Measurements from ENCODE around the gene MAP3K5.

MAP3K5 gene

DNA sequence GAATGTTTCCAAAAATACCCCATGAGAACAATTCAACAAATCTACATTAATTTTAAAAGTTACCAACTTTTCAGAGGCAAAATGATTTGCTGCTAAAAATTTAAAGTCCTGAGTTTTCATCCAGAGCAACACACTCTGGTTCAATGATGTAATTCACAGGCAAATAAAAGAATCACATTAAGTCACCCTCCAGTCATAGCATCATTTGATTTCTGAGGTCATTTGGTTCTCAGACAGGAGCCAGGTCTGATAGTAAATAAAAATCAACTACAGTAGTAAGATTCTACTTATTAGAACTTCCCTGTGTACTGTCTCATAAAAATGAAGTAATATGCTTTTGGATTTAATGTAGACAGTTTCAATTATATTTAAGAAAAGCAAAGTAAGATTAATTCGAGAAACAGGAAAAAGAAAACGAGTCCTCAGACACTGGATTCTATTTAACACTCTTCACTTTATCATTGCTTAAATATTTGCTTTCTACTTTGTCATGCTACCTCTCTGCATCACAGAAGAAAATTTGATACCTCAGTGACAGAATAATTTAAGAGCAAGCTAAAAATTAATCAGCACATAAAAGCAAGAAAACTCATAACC lies 267.8 kb downstream of the MAP3K5 start:
- no peak for DNase-seq (ENCODE audit: low read depth in 2 of 2, low spot score in 1 of 2)

DNA sequence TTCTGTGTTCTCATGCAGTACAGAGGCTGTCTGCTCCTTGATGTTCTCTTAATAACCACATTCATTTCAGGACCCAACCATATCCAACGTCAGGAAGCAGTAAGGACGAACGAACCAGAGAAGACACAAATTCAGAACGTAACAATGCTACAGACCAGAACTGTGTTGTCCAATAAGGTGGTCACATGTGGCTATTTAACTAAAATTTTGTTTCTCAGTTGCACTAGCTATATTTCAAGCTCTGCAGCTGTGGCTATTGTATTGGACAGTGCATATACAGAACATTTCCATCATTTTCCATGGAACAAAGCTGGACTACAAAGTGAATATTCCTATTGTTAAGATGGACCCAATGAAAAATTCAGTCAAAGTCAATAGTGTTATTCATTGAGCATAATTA lies 269.1 kb downstream of the MAP3K5 start:
- no peak for DNase-seq (ENCODE audit: low read depth in 2 of 2, low spot score in 1 of 2)

DNA sequence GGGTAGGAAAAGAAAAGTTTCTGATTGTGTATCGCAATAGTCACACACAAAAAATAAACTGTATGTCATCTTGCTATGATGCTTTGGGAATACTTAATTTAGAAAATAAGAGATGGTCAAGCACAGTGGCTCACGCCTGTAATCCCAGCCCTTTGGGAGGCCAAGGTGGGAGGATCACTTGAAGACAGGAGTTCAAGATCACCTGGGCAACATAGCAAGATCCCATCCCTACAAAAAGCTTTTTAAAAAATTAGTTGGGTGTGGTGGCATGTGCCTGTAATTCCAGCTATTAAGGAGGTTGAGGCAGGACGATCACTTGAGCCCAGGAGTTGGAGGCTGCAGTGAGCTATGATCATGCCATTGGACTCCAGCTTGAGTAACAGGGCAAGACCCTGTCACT lies 269.6 kb downstream of the MAP3K5 start:
- no peak for DNase-seq (ENCODE audit: low read depth in 2 of 2, low spot score in 1 of 2)

DNA sequence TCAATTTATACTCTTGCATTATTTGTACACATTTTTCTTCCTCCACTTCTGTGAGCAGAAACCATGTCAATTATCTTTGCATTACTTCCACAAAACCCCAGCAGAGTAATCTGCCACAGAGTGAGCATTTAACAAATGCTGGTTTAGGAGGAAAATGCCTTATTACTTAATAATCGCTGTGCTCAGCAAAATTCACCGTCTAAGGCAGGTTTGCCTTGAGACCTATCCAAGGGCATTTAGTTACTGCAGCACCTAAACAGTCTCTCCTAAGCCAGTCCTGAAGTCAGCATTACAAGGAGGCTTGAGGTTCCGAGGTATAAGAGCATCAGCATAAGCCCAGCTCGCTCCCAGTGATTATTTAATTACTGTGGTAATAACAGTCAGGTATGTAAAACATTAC lies 270.4 kb downstream of the MAP3K5 start:
- no peak for DNase-seq (ENCODE audit: low read depth in 2 of 2, low spot score in 1 of 2)

DNA sequence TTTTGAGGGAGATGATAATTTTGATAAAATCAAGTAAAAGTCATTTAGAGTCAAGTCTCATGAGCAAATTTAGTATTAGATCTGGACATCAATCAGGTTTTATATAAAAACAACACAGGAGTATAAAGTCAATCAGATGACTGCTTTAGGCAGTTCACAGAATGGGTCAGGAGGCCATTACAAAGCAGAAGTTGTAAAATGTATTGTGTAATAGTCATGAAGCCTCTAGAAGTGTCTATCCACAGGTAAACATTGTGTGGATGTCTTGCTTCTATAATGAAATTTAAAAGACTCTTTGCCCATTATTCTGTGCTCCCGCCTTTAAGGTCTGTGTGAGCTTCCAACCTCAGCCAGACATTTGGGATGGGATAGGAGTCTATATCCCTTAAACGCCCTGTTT lies 270.9 kb downstream of the MAP3K5 start:
- DNase-seq (ENCODE audit: low read depth in 2 of 2, low spot score in 1 of 2) = no peak

DNA sequence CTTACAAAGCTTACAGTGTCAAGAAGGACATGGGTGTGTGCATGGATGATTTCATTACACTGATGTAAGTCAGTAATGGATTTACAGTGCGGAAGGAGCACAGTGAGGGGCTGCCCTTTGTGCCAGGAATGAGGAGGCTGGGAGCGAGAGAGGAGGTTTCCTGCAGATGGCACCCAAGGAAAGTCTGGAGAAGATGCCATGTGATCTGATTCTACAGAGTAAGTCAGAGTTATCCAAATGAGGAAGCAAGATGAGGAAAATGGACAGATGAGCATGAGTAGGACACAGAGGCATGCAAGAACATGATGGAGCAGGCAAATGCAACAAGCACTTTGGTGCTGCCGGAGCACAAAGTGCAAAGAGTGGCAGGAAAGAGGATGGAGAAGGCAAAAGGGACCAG lies 271.8 kb downstream of the MAP3K5 start:
- DNase-seq (ENCODE audit: low read depth in 2 of 2, low spot score in 1 of 2) = no peak

DNA sequence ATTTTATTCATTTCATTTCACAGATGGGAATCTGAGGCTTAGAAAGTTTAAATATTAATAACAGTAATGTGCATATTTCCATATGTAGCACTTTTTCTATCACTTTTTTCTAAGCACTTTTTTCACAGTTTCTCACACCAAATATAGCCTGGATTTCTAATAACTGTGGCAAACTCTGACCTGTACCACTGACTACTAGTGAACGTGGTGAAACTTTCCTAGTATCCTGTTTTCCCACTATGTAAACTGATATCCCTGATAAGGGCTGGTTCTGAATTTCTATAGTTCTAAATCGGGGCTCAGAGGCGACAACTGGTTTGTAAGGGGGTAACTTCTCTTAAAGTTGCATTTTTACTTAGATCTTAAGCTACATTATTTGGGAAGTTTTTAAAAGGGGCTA lies 274.7 kb downstream of the MAP3K5 start:
- no peak for DNase-seq (ENCODE audit: low read depth in 2 of 2, low spot score in 1 of 2)

DNA sequence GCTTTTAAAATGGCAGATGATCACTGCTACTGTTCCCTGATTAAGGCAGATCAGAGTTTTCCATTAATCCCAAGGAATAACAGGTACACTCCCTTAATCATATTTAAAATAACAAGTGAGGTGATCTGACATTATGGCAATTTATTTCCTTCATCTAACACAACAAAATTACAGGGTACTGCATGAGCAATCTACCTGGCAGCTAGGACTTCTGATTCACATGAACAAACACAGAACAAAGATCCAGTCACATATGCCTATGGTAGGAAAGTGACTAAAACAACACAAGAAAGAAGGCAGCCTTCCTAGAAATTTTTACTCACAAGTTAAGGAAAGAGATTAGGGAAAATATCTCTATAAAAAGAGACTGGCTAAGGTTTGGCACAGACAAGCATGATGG lies 275.3 kb downstream of the MAP3K5 start:
- DNase-seq (ENCODE audit: low read depth in 2 of 2, low spot score in 1 of 2) = no peak

DNA sequence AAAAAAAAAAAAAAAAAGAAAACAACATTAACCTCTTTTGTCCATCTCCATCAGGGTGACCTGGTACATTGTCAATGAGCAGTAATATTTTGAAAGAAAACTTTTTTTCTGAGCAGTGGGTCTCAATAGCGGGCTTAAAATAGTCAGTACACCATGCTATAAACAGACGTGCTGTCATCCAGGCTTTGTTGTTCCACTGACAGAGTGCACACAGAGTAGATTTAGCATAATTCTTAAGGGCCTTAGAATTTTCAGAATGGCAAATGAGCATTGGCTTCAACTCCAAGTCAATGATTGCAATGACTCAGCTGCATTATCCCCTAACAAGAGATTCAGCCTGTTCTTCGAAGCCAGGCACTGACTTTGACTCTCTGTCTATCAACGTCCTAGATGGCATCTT lies 277.7 kb downstream of the MAP3K5 start:
- no peak for DNase-seq (ENCODE audit: low read depth in 2 of 2, low spot score in 1 of 2)

DNA sequence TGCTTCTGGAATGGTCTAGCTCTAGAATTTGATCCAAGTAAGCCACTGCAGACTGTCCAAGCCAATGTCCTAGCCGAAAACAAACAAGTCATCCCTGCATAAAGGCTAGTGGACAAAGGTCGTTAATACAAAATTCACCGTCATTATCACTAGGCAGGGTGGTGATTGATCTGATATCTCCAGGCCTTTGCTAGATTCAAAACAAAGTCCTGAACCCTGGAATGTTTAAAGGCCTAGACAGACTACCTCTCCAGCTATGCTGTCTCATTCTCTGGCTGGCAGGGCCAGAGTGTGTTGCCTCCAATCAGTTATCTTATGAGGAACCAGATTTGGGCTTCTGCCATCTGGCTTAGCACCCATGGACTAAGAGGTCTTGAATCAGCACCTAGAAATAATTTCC lies 280.4 kb downstream of the MAP3K5 start:
- DNase-seq (ENCODE audit: low read depth in 2 of 2, low spot score in 1 of 2) = no peak

DNA sequence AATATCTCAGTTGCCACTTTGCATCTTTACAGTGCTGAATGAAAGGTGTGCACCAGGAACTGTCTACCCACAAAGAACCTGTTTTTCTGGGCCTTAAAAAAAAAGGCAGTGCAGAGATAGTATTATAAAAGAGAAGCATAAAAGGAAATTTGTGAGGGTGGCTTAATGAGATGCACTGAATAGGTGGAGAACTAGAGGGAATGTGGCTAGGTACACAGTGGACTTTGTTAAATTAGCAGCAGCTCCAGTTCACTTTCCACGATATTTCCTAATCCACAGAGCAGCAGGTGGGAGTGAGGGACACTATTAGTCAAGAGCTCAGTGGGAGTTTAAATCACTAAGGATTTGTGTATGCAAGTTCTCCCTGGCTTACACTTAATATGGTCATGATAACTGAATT lies 280.9 kb downstream of the MAP3K5 start:
- DNase-seq (ENCODE audit: low read depth in 2 of 2, low spot score in 1 of 2) = no peak

DNA sequence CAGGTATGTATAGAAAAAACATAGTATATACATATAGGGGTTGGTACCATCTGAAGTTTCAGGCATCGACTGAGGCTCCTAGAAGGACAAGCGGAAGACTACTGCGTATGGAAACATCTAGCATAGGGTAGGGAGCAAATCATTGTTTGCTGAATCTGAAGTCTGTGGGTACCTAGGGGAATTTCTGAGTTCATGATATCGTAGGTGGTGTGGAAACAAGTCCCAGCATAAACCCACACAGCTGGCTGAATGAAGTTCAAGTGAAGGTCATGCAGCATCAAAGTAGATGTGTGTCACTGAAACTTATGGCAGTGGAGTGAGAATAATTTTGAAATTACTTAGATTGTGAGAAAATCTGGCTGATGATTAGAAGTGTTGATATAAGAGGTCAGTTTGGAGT lies 281.5 kb downstream of the MAP3K5 start:
- DNase-seq (ENCODE audit: low read depth in 2 of 2, low spot score in 1 of 2) = no peak

DNA sequence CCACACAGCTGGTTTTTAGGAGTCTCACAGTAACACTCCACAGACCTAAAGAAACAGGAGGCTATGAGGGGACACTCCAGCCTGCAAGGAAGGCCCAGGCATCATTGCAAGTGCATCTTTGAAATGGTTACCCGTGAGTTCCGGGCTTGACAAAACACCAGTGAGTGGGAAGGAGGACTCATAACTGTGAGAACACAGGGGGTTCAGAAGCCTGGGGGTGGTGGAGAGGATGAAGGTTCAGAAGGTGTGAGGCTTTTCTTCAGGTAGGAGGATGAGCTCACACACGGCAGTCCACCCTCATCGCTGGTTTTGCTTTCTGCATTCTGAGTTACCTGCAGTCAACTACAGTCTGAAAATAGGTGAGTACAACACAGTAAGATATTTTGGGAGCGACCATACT lies 282.0 kb downstream of the MAP3K5 start:
- peak; percentile 1 to 12 for DNase-seq (ENCODE audit: low read depth in 2 of 2, low spot score in 1 of 2)

DNA sequence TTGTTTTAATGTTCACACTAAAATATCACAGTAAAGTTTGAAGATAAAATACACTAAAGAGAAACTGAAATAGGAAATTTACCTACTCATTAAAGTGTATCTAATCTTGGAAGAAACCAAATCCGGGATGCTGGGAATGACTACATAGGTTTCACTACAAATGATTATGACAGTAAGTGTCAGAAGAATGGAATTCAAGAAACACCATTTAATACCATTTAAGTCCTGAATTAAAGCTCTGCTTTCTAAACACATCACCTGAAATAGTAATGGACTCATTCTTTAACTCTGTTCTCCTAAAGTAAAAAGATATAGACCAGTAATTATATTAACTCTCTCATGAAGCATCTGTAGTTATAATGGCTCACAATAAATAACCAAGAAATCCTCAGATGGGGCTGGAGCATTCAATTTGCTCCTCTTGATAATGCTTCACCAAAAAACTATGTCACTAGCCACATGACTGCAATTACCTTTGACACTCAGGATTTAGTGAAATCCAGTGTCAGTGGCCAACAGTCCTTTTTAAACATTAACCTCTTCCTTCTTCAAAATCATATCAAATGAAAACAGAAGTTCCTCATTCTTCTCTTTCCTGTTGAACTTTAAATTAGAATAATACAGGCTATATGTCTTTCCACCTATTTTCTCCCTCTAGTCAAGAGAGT lies 283.4 kb downstream of the MAP3K5 start:
- no peak for DNase-seq (ENCODE audit: low read depth in 2 of 2, low spot score in 1 of 2)
